GM23338 (cell line): ENCODE data around the gene SNAP25.

Experiments
- CREB1 ChIP-seq: fragments of 250-450 bp; sonication (Bioruptor Pico); IDR thresholded peaks from 2 replicates; pipeline ENCODE4 v1.5.0; 2020; ENCODE audit warnings: low read depth, mild to moderate bottlenecking, moderate library complexity
- CTCF ChIP-seq, 2 experiments: fragments of 200-600 bp in 1 of 2; sonication (generic) in 1 of 2; conservative IDR thresholded peaks; 2 replicates each; pipeline versions ENCODE4 v1.5.1 to v1.6.1; 2016 to 2017; ENCODE audit warnings: antibody characterized with exemption in 2 of 2, low read depth in 2 of 2, mild to moderate bottlenecking in 2 of 2, moderate library complexity in 1 of 2
- ETS1 ChIP-seq: IDR thresholded peaks from 2 replicates; pipeline ENCODE4 v1.6.1; 2016; ENCODE audit warnings: antibody characterized with exemption
- EZH2 ChIP-seq: fragments of 200-600 bp; sonication (generic); IDR thresholded peaks from one replicate; pipeline ENCODE4 v1.8.0; 2017; ENCODE audit warnings: antibody characterized with exemption, mild to moderate bottlenecking, low read depth; ENCODE audit not compliant: unreplicated experiment
- EZH2phosphoT487 ChIP-seq: fragments of 200-600 bp; sonication (generic); IDR thresholded peaks from one replicate; pipeline ENCODE4 v1.8.1; 2018; ENCODE audit warnings: antibody characterized with exemption; ENCODE audit not compliant: unreplicated experiment
- JUNB ChIP-seq: IDR thresholded peaks from one replicate; pipeline ENCODE4 v1.6.1; 2016; ENCODE audit warnings: antibody characterized with exemption; ENCODE audit not compliant: unreplicated experiment
- POLR2AphosphoS5 ChIP-seq: IDR thresholded peaks from 2 replicates; pipeline ENCODE4 v1.6.1; 2016; ENCODE audit warnings: antibody characterized with exemption, low read depth
- REST ChIP-seq: IDR thresholded peaks from one replicate; pipeline ENCODE4 v1.6.1; 2018; ENCODE audit warnings: antibody characterized with exemption; ENCODE audit not compliant: unreplicated experiment
- ZNF331 ChIP-seq: fragments of 250-450 bp; sonication (Bioruptor Pico); IDR thresholded peaks from 2 replicates; pipeline ENCODE4 v1.5.0; 2020; ENCODE audit warnings: low read depth, mild to moderate bottlenecking, moderate library complexity
- ZNF462 ChIP-seq: fragments of 250-450 bp; sonication (Bioruptor Pico); IDR thresholded peaks from 2 replicates; pipeline ENCODE4 v1.5.0; 2020; ENCODE audit warnings: mild to moderate bottlenecking, moderate library complexity

- TF ChIP-seq CTCF (conservative IDR thresholded peaks at IDR 0.05; ENCODE audit: low read depth in 2 of 2) (no peak), CREB1 (CRISPR knock-in tag) (no peak), ZNF462 (no peak), EZH2 (no peak), POLR2AphosphoS5 (no peak), REST (no peak), EZH2phosphoT487 (no peak), JUNB (no peak), ZNF331 (no peak), ETS1 (no peak)
Measured at GRCh38 chr20:10280018-10280908, 61.6 kb downstream of the SNAP25 start.
